Calu3 (cell line): ENCODE measurements around the gene ARTN. TPM values are rescaled to one million over a fixed set of nuclear protein-coding genes. Genes with fewer than 3 reads are reported as not detected.

ENCODE experiments used
- BruUV-seq: library from RNA; stranded (reverse); fragments of 400-500 nt; replicated peaks from 2 replicates; lab custom pipeline; 2021; lab: Mats Ljungman, UMichigan
- CTCF ChIA-PET: fragments of 300-600 bp; sonication (Branson Sonifier 250); formaldehyde crosslinking; loops from one replicate; lab custom pipeline; 2022; ENCODE audit warnings: antibody characterized with exemption; lab: Charles Lee
- DNase-seq: peaks from one replicate; pipeline ENCODE4 v3.0.0; 2022
- H3K27ac Mint-ChIP-seq: one replicate; pipeline ENCODE4 v1.8.0; 2022; ENCODE audit warnings: mixed read lengths; ENCODE audit not compliant: unreplicated experiment
- H3K27me3 Mint-ChIP-seq: one replicate; pipeline ENCODE4 v1.8.0; 2022; ENCODE audit warnings: mixed read lengths; ENCODE audit not compliant: unreplicated experiment
- H3K36me3 Mint-ChIP-seq: one replicate; pipeline ENCODE4 v1.8.0; 2022; ENCODE audit warnings: mild to moderate bottlenecking, moderate library complexity, mixed read lengths; ENCODE audit not compliant: insufficient read depth, unreplicated experiment
- H3K4me1 Mint-ChIP-seq: one replicate; pipeline ENCODE4 v1.8.0; 2022; ENCODE audit warnings: mild to moderate bottlenecking, low read depth, mixed read lengths; ENCODE audit not compliant: unreplicated experiment
- H3K4me3 Mint-ChIP-seq: one replicate; pipeline ENCODE4 v1.8.0; 2022; ENCODE audit warnings: mild to moderate bottlenecking, low read depth, moderate library complexity, mixed read lengths; ENCODE audit not compliant: unreplicated experiment
- H3K9me3 Mint-ChIP-seq: one replicate; pipeline ENCODE4 v1.8.0; 2022; ENCODE audit warnings: low read depth, mixed read lengths; ENCODE audit not compliant: unreplicated experiment
- intact Hi-C: fragments of 100-400 bp; cut with micrococcal nuclease; formaldehyde crosslinking; loops from one replicate; pipeline ENCODE4 v1.10.0; 2022; ENCODE audit not compliant: unreplicated experiment
- total RNA-seq: library from RNA; stranded (reverse); gene quantifications from 2 replicates; pipeline ENCODE4 v1.2.3, GENCODE V29; 2022
- TF ChIP-seq, protein P1 (sequence below): fragments of 200-600 bp; IDR thresholded peaks from one replicate; pipeline ENCODE4 v1.8.0; 2022; ENCODE audit warnings: antibody characterized with exemption; ENCODE audit not compliant: unreplicated experiment

Gene ARTN
- total RNA-seq, 1 experiment from 2014 or later: 1.4 TPM

- H3K9me3 Mint-ChIP-seq: no peaks in the 10 kb centered on the region
- TF ChIP-seq, protein P1, sequence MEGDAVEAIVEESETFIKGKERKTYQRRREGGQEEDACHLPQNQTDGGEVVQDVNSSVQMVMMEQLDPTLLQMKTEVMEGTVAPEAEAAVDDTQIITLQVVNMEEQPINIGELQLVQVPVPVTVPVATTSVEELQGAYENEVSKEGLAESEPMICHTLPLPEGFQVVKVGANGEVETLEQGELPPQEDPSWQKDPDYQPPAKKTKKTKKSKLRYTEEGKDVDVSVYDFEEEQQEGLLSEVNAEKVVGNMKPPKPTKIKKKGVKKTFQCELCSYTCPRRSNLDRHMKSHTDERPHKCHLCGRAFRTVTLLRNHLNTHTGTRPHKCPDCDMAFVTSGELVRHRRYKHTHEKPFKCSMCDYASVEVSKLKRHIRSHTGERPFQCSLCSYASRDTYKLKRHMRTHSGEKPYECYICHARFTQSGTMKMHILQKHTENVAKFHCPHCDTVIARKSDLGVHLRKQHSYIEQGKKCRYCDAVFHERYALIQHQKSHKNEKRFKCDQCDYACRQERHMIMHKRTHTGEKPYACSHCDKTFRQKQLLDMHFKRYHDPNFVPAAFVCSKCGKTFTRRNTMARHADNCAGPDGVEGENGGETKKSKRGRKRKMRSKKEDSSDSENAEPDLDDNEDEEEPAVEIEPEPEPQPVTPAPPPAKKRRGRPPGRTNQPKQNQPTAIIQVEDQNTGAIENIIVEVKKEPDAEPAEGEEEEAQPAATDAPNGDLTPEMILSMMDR: no peak
- peaks cover 15% of the 10 kb centered on the region for H3K36me3 Mint-ChIP-seq
- intact Hi-C loops: no loop called here
- DNase-seq: no peak
- H3K27ac Mint-ChIP-seq: no peak overlapping the region
- BruUV-seq: no TSS peak
- no peaks in the 10 kb centered on the region for H3K27me3 Mint-ChIP-seq
- CTCF ChIA-PET: interaction anchor here (0.6 to 1.0 kb wide), 2 partner anchors 17 to 20 kb away, joined by 4 to 6 read pairs; no protein-coding TSS in a partner anchor
- peaks cover 38% of the 10 kb centered on the region for H3K4me1 Mint-ChIP-seq
- H3K4me3 Mint-ChIP-seq: no peak overlapping the region
Observed at GRCh38 chr1:43985984-43986595, 52.5 kb downstream of the ARTN start.

DNA sequence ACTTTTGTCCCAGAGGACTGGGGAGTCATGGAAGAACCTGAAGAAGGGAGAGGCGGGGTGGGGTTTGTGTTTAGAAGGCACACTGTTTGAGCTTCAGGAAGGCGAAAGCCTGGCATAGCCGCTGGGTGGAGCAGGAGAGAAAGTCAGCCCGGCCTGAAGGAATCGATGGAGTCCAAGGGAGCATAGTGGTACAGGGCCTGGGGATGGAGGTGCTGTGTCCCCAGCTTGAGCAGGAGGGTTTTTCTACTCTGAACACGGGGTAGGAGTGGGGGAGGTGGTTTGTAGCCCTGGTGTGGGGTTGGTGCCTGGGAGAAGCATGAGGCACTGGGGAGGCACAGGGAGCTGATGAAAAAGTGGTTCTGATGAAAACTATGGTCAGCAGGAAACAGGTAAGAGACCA, 53.1 kb downstream of the ARTN start:
- H3K27me3 Mint-ChIP-seq: no peaks in the 10 kb centered on the region
- peaks cover 22% of the 10 kb centered on the region for H3K36me3 Mint-ChIP-seq
- no peak overlapping the region for H3K4me3 Mint-ChIP-seq
- intact Hi-C loops: no loop called here
- TF ChIP-seq, protein P1: no peak
- peaks cover 38% of the 10 kb centered on the region for H3K4me1 Mint-ChIP-seq
- no peaks in the 10 kb centered on the region for H3K9me3 Mint-ChIP-seq
- BruUV-seq: no TSS peak
- peak; percentile 25 for DNase-seq
- H3K27ac Mint-ChIP-seq: no peak overlapping the region
- CTCF ChIA-PET: interaction anchor here (0.6 to 1.0 kb wide), 3 partner anchors 20 to 224 kb away, joined by 3 to 6 read pairs (median 3); no protein-coding TSS in a partner anchor

Other genes with a start within 250 kb of the ARTN start
- 13.4 and 20.0 TPM in 2 replicates for gene ST3GAL3, start 226.3 kb upstream of the ARTN start, total RNA-seq
- 24.2 and 28.5 TPM in 2 replicates for gene IPO13, start 13.1 kb downstream of the ARTN start, total RNA-seq
- 41.2 and 43.3 TPM in 2 replicates for gene DPH2, start 36.2 kb downstream of the ARTN start, total RNA-seq
- gene ATP6V0B, start 41.2 kb downstream of the ARTN start, total RNA-seq: 141 and 155 TPM in 2 replicates
- gene B4GALT2, start 45.4 kb downstream of the ARTN start, total RNA-seq: 47.1 and 50.9 TPM in 2 replicates
- gene CCDC24, start 57.8 kb downstream of the ARTN start, total RNA-seq: 19.7 and 20.2 TPM in 2 replicates
- gene SLC6A9, start 97.7 kb downstream of the ARTN start, total RNA-seq: 18.2 and 19.5 TPM in 2 replicates
- gene KLF17, start 185.0 kb downstream of the ARTN start, total RNA-seq: not detected in 2 replicates
- not detected in 2 replicates for gene KLF18, start 207.8 kb downstream of the ARTN start, total RNA-seq